Endodermal cell (in vitro differentiated cells): ENCODE data around the gene CCDC60. TPM values are rescaled to one million over a fixed set of nuclear protein-coding genes. Genes with fewer than 3 reads are reported as not detected.

Experiments
- DNase-seq: peaks from one replicate; pipeline ENCODE4 v3.0.0-alpha.2; 2017
- H3K27ac ChIP-seq: 2 replicates; pipeline ENCODE4 v1.5.1; 2013; ENCODE audit warnings: mild to moderate bottlenecking, low read depth, low read length, moderate library complexity
- H3K27me3 ChIP-seq: 2 replicates; pipeline ENCODE4 v1.6.1; 2013; ENCODE audit warnings: mild to moderate bottlenecking, low read length, moderate library complexity; ENCODE audit not compliant: insufficient read depth, control insufficient read depth, poor library complexity, severe bottlenecking
- H3K36me3 ChIP-seq: 2 replicates; pipeline ENCODE4 v1.7.0; 2013; ENCODE audit warnings: mild to moderate bottlenecking, low read length, moderate library complexity; ENCODE audit not compliant: control insufficient read depth, insufficient read depth
- H3K4me1 ChIP-seq: one replicate; pipeline ENCODE4 v1.7.0; 2013; ENCODE audit warnings: low read length; ENCODE audit not compliant: control insufficient read depth, insufficient read depth
- H3K4me3 ChIP-seq: 2 replicates; pipeline ENCODE4 v1.5.1; 2013; ENCODE audit warnings: mild to moderate bottlenecking, low read length, moderate library complexity
- H3K9ac ChIP-seq: 2 replicates; pipeline ENCODE4 v1.6.1; 2013; ENCODE audit warnings: mild to moderate bottlenecking, low read length, moderate library complexity; ENCODE audit not compliant: poor library complexity, severe bottlenecking; ENCODE audit errors: extremely low read depth
- H3K9me3 ChIP-seq: 2 replicates; pipeline ENCODE4 v1.6.1; 2013; ENCODE audit warnings: mild to moderate bottlenecking, low read length, moderate library complexity; ENCODE audit not compliant: control insufficient read depth
- H3K27ac Mint-ChIP-seq: 2 replicates; pipeline ENCODE4 v1.8.0; 2020; ENCODE audit warnings: mixed read lengths
- H3K27me3 Mint-ChIP-seq: 2 replicates; pipeline ENCODE4 v1.8.0; 2021; ENCODE audit warnings: mild to moderate bottlenecking, mixed read lengths; ENCODE audit not compliant: insufficient read depth
- H3K36me3 Mint-ChIP-seq: 2 replicates; pipeline ENCODE4 v1.8.0; 2020; ENCODE audit warnings: low read depth, mixed read lengths
- H3K4me1 Mint-ChIP-seq: 2 replicates; pipeline ENCODE4 v1.8.0; 2020; ENCODE audit warnings: mixed read lengths
- H3K4me3 Mint-ChIP-seq: 2 replicates; pipeline ENCODE4 v1.8.0; 2020; ENCODE audit warnings: mild to moderate bottlenecking, moderate library complexity, mixed read lengths
- H3K9me3 Mint-ChIP-seq: 2 replicates; pipeline ENCODE4 v1.8.0; 2020; ENCODE audit warnings: mild to moderate bottlenecking, mixed read lengths
- CTCF ChIP-seq: fragments of 200-600 bp; sonication (generic); conservative IDR thresholded peaks from 2 replicates; pipeline ENCODE4 v1.5.0; 2021; ENCODE audit warnings: antibody characterized with exemption, mild to moderate bottlenecking
- WGBS, 2 experiments: methylation state at CpG; one replicate each; pipeline versions ENCODE4 v1.1.5 to v1.1.7; 2013; ENCODE audit warnings: missing lambda C conversion rate in 2 of 2, mixed read lengths in 1 of 2; ENCODE audit not compliant: insufficient coverage in 1 of 2, insufficient read length in 1 of 2; 5-methylcytosine and 5-hydroxymethylcytosine counted together
- total RNA-seq, 2 donors: library from RNA; stranded (reverse); fragmentation: NEBNext Ultra II Directional in 1 of 2; extraction: Animal tissue kit (Norgen Biotek cat#: 25700) in 1 of 2; gene quantifications; 2 replicates in 1 of 2; 3 replicates in 1 of 2; pipeline ENCODE4 v1.2.1, GENCODE V29; 2021

CCDC60 gene
- total RNA-seq, 2 donors from 2014 or later: 0.73 to 1.2 TPM

DNA sequence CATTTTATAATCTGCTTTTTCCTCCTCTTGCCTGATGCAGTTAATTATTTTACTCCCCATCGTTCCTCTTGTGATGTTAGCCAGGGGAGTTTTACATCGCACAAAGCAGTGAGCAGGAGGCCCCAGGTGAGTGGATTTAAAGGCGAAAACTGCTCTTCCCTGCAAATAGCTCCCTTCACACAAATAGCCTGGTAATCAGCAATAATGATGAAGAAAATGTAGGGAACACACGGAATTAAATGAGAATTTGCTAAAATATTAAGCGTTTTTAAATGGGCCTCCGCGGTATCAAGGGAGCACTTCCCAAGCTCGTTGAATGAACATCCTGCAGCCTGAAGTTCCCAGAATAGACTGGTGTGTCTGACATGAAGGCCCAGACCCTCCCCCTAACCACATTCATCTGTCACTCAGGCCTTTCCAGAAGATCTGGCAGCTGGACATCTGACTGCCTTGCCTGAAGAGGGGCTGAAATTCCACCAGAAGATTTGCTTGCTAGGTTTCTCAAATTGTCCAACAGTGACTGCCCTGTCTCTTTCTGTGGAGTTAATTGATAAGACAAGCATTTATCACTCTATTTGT, 127.2 kb downstream of the CCDC60 start:
- H3K4me3 Mint-ChIP-seq: no peak overlapping the region
- no peak overlapping the region for H3K9ac ChIP-seq
- 90 to 91% methylated on average over 7 to 8 of the region's 8 CpGs for WGBS, 2 experiments
- H3K9me3 ChIP-seq: peaks cover 13% of the 10 kb centered on the region
- peaks cover 17% of the 10 kb centered on the region for H3K4me1 Mint-ChIP-seq
- H3K9me3 Mint-ChIP-seq: peaks cover 19% of the 10 kb centered on the region
- DNase-seq: no peak
- H3K4me1 ChIP-seq: no peaks in the 10 kb centered on the region
- H3K27me3 ChIP-seq: peaks cover 12% of the 10 kb centered on the region
- no peak overlapping the region for H3K27ac ChIP-seq
- H3K27me3 Mint-ChIP-seq: peaks cover 9% of the 10 kb centered on the region
- H3K36me3 Mint-ChIP-seq: peaks cover 2% of the 10 kb centered on the region
- no peaks in the 10 kb centered on the region for H3K36me3 ChIP-seq
- TF ChIP-seq CTCF: no peak
- H3K27ac Mint-ChIP-seq: no peak overlapping the region
- no peak overlapping the region for H3K4me3 ChIP-seq

DNA sequence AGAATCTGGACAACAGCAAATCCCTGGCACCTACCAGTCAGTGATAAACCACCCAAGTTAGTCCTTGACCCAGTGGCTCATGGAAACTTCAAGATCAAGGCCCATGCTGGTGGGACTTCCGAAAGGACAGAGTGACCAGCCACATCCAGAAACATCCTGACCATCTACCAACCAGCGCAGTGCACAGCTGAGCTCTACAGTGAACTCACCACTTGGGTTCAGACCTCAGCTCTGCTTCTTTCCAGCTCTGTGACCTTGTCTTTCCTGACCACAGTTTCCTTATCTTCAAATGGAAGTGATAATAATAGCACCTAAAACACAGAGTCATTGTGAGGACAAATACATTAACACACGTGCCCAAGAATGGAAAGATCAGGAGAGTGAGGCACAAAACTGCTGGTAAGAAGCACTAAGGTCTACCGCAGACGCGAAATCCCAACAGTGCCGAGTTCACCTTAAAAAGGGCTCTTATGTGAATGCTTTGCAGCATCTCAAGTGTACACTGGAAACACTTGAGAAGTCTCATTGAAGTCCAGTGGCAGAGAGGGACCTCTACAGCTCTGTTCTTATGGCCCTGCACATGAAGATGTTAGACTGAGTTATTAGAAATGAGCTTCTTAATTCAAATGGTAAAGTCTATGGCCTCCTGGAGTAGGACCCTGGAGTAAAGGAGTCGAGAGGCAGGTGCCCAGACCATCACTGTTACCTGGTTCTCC, 128.8 kb downstream of the CCDC60 start:
- WGBS, 2 experiments: 86 to 91% methylated on average over 7 to 8 of the region's 8 CpGs
- H3K36me3 Mint-ChIP-seq: peaks cover 2% of the 10 kb centered on the region
- Histone ChIP-seq H3K9me3 (peaks cover 13% of the 10 kb centered on the region), H3K4me3 (no peak overlapping the region), H3K27ac (no peak overlapping the region), H3K4me1 (no peaks in the 10 kb centered on the region), H3K27me3 (no peaks in the 10 kb centered on the region), H3K36me3 (no peaks in the 10 kb centered on the region), H3K9ac (no peak overlapping the region)
- H3K4me3 Mint-ChIP-seq: no peak overlapping the region
- no peak for DNase-seq
- peaks cover 6% of the 10 kb centered on the region for H3K27me3 Mint-ChIP-seq
- TF ChIP-seq CTCF: no peak
- H3K4me1 Mint-ChIP-seq: peaks cover 2% of the 10 kb centered on the region
- H3K27ac Mint-ChIP-seq: no peak overlapping the region
- peaks cover 27% of the 10 kb centered on the region for H3K9me3 Mint-ChIP-seq

DNA sequence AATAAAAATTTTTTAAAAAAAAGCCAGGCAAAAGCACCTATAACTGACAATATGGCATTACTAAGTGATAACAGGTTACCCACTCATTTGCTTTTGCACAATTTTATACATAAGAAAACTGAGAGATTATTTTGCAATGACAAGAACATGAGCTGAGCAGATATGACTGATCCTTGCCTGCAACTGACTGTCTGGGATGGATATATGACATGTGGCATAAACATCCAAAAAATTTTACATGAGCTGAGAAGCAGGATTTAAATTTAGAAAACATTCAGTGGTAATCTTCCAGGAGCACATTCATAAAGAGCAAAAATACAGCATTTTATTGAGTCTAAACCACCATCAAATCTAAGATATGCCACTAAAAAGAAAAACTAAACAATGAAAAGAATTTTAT, 133.8 kb downstream of the CCDC60 start:
- peaks cover 12% of the 10 kb centered on the region for H3K27me3 Mint-ChIP-seq
- no peak overlapping the region for H3K27ac Mint-ChIP-seq
- no peak for DNase-seq
- peaks cover 12% of the 10 kb centered on the region for H3K9me3 Mint-ChIP-seq
- no peak overlapping the region for H3K9ac ChIP-seq
- no peak for TF ChIP-seq CTCF
- H3K36me3 ChIP-seq: no peaks in the 10 kb centered on the region
- H3K4me1 ChIP-seq: no peaks in the 10 kb centered on the region
- H3K27me3 ChIP-seq: no peaks in the 10 kb centered on the region
- no peaks in the 10 kb centered on the region for H3K36me3 Mint-ChIP-seq
- no peaks in the 10 kb centered on the region for H3K9me3 ChIP-seq
- no peak overlapping the region for H3K4me3 Mint-ChIP-seq
- no peak overlapping the region for H3K27ac ChIP-seq
- no peak overlapping the region for H3K4me3 ChIP-seq
- H3K4me1 Mint-ChIP-seq: no peaks in the 10 kb centered on the region
